Dendritic cell treated with granulocyte-macrophage colony-stimulating factor and Interleukin-4, amounts not matched to agents 40 ng/mL and 50 ng/mL, for 4 days (primary cell): ENCODE data around the gene TMEM164.

Experiments
- H3K27ac Mint-ChIP-seq: one replicate; pipeline ENCODE4 v1.8.0; 2022; ENCODE audit warnings: mild to moderate bottlenecking, mixed read lengths
- H3K27me3 Mint-ChIP-seq: one replicate; pipeline ENCODE4 v1.8.0; 2022; ENCODE audit warnings: mild to moderate bottlenecking, mixed read lengths
- H3K36me3 Mint-ChIP-seq: one replicate; pipeline ENCODE4 v1.8.0; 2022; ENCODE audit warnings: low read depth, mixed read lengths
- H3K4me1 Mint-ChIP-seq: one replicate; pipeline ENCODE4 v1.8.0; 2022; ENCODE audit warnings: low read depth, mixed read lengths
- H3K4me3 Mint-ChIP-seq: one replicate; pipeline ENCODE4 v1.8.0; 2022; ENCODE audit warnings: mild to moderate bottlenecking, moderate library complexity, mixed read lengths
- H3K9me3 Mint-ChIP-seq: one replicate; pipeline ENCODE4 v1.8.0; 2022; ENCODE audit warnings: mixed read lengths
- intact Hi-C: fragments of 100-400 bp; cut with micrococcal nuclease; formaldehyde crosslinking; loops from one replicate; pipeline ENCODE4 v1.15.0; 2022

Gene TMEM164

DNA sequence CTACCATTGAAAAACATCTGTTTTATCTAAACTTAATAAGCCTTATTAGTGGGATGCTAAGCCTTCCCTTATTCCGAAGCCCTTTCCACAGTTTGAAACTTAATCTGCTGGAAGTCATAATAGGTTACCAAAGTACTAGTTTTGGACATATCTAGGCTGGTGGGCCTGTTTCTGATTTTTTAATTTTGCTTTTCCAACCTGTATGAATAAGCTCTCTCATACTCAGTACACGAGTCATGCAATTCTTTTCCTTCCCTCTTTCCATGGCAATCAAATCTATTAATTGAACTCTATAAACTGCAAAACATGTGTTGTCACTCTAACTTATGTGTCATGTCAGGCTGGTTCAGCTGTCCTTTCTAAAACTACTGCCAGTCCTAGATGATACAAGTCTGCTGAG is 224.0 kb downstream of the TMEM164 start:
- intact Hi-C loops, result no loop called here
- H3K4me3 Mint-ChIP-seq, result no peak overlapping the region
- no peak overlapping the region for H3K27ac Mint-ChIP-seq
- peaks cover 10% of the 10 kb centered on the region for H3K36me3 Mint-ChIP-seq
- H3K27me3 Mint-ChIP-seq, result no peaks in the 10 kb centered on the region
- H3K9me3 Mint-ChIP-seq, result no peaks in the 10 kb centered on the region
- peaks cover 12% of the 10 kb centered on the region for H3K4me1 Mint-ChIP-seq
